ENCODE results near the gene PLAU. TPM values are rescaled to one million over a fixed set of nuclear protein-coding genes. Genes with fewer than 3 reads are reported as not detected.
"Not testable (repeated sequence)": the region's sequence is repeated elsewhere in the genome, so short reads cannot be mapped to it uniquely, and the experiment has no call there.

PLAU gene
- polyA plus RNA-seq, 3 donors = 13.3 to 17.6 (median 15.4) TPM

- no peak for DNase-seq
Observed at GRCh38 chr10:73946253-73947145, 35.6 kb downstream of the PLAU start.

DNA sequence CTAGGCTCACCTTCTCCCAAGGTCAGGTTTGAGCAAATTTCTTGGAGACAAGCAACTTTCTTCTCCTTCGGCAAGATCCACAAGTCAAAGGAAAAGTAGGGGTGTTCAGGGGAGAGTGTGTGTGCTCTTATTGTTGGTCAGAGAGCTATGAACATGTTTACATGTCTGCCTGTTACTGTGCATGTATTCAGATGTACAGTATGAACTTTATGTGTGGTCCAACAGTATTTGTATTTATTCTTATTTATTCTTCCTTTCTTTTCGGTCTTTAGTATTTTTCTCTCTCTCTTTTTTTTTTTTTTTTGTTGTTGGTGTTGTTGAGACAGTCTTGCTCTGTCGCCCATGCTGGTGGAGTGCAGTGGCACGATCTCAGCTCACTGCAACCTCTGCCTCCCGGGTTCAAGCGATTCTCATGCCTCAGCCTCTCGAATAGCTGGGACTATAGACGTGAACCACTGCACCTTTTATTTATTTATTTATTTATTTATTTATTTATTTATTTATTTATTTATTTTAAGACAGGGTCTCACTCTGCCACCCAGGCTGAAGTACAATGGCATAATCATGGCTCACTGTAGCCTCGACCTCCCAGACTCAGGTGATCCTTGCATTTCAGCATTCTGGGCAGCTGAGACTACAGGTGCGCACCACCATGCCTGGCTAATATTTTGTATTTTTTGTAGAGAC is 38.2 kb downstream of the PLAU start:
- no peak for DNase-seq

GRCh38 chr10:73950155-73950948 is 39.4 kb downstream of the PLAU start:
- DNase-seq = peak; percentile 48

- no peak for DNase-seq
Observed at GRCh38 chr10:73953665-73954064, 42.7 kb downstream of the PLAU start.

DNA sequence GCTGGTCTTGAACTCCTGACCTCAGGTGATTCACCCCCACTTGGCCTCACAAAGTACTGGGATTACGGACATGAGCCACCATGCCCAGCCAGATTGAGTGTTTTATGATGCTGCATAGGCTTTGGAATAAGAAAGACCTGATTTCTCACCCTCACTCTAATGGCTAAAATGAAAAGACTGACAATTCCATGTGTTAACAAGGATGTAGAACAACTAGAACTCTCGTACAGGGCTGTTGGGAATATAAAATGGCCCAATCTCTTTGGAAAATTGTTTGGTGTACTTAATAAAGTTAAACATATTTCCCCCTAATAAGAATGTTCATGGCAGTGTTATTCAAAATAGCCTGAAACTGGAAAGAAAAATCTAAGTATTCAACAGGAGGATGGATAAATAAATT is 43.8 kb downstream of the PLAU start:
- no peak for DNase-seq

DNA sequence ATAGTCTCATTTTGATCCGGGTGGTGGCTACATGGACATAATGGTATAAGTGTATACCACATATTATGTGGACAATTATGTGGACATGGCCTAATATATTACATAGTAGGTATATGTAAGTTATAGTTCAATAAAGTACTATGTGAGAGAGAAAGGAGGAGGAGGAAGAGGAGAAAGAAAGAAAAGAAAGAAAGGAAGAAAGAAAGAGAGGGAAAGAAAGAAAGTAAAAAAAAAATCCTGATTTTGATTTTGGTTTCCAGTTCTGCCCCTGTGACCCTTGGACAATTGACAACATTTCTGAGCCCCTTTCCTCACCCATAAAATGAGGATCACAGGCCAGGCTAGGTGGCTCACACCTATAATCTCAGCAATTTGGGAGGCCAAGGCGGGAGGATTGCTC is 44.8 kb downstream of the PLAU start:
- no peak for DNase-seq

DNA sequence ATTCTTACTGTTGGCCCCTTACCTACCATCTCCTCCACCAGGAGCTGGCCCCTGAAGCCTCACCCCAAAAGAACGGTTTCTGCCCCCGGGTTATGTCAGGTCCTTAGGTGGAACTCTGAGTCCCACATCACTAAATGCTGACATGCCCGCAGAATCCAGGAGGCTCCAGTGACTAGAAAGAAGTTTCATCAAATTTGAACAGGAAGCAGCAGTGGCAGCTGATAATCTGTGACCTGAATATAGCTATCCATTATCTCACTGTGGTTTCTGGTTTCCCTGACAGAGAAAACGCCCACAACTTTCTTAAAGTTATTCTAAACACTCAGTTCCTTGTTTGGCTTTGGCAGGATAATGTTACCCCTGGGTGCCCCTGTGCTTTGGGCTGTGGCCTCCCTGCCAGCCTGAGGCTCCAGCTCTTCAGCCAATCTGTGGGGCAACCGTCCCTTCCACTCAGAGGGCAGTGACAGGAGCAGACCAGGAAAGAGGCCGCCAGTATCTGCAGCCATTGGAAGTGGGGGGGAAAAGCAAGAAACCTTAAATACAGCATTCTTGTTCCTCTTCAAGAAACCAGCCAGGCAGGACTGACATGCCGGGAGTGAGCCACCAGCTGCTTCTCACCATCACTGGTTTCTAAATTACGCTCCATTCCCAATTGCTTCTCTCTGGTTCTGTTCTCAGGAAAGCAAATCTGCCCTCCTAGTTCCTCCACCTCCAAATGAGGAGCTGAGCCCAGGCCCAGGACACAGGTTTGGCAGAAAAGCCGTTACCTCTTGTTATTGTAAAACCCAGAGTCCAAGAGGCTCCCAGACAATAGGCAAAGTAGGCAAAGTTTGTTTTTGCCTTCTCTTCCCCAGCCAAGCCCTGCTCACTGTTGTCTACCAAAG is 45.8 kb downstream of the PLAU start:
- DNase-seq = no peak

DNA sequence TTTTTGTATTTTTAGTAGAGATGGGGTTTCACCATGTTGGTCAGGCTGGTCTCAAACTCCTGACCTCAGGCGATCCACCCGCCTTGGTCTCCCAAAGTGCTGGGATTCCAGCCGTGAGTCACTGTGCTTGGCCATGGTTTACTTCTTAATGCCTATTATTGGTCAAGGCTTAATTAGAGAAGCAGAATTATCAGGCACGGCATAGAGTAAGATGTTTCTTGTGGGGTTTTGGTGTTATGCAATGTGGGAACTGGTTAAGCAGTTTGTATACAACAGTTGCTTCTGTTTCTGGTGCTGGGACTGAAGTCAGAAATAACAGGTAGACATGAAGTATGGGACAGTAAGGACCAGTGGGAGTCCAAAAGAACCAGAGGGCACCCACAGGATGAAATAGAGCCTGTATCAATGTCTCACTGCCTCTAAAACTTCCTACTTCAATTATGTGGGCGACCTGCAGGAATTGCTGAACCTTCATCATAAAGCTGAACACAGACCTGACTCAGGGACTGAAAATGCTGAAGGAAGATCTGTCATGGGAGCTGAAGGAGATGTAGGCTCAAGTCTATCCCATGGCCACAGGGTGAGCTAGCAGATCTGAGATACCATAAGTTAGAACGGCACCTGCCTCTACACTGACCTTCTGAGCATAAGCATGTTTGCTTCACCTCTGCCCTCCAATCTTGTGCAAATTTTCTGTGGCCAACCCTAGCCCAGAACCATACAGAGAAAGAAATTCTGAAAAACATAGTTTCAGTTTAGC is 48.7 kb downstream of the PLAU start:
- no peak for DNase-seq

DNA sequence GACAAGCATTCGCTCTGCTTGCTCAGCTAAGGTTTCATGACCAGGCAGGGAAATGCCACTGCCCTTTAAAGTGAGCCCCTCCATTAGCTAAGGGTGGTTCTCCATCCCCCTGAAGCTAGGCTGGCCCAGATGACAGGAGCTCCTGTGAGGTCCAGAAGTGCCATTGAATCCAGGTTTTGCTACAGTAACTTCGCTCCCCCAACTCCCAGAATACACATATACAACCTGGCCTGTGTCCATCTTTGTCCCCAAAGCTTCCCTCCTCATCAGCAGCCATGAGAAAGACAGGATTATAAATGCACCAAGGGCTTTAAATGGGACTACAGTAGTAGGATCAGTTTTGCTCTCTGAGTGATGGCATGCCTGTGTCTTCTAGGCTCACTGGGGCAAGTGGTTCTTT is 51.5 kb downstream of the PLAU start:
- DNase-seq = no peak

DNA sequence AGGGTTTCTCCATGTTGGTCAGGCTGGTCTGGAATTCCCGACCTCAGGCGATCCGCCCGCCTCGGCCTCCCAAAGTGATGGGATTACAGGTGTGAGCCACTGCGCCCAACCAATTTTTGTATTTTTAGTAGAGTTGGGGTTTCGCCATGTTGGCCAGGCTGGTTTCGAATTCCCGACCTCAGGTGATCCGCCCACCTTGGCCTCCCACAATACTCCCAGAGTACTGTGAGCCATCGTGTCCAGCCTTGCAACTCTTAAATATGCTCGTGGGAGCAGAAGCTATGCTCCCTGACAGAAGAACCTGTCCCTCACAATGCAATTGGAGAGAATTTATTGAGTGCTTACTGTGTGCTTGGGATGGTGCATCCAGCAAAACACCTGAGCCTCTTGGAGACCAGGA is 52.6 kb downstream of the PLAU start:
- DNase-seq = not testable (repeated sequence)

GRCh38 chr10:73964743-73965142 is 53.8 kb downstream of the PLAU start:
- DNase-seq = no peak

DNA sequence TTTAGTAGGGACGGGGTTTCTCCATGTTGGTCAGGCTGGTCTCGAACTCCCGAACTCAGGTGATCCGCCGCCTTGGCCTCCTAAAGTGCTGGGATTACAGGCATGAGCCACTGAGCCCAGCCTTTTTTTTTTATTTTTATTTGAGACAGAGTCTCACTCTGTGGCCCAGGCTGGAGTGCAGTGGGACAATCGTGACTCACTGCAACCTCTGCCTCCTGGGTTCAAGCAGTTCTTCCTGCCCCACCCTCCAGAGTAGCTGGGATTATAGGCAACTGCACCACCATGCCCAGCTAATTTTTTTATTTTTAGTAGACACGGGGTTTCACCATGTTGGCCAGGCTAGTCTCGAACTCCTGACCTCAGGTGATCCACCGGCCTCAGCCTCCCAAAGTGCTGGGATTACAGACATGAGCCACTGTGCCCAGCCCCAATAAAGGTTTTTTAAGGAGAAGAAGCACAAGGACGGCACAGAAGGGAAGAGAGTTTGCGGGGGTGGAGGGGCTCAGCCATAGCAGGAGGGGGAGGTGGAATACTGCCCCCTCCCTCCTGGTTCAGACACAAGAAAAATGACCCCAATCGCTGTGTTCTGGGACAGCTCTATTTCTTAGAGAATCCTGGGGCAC is 54.4 kb downstream of the PLAU start:
- not testable (repeated sequence) for DNase-seq

DNA sequence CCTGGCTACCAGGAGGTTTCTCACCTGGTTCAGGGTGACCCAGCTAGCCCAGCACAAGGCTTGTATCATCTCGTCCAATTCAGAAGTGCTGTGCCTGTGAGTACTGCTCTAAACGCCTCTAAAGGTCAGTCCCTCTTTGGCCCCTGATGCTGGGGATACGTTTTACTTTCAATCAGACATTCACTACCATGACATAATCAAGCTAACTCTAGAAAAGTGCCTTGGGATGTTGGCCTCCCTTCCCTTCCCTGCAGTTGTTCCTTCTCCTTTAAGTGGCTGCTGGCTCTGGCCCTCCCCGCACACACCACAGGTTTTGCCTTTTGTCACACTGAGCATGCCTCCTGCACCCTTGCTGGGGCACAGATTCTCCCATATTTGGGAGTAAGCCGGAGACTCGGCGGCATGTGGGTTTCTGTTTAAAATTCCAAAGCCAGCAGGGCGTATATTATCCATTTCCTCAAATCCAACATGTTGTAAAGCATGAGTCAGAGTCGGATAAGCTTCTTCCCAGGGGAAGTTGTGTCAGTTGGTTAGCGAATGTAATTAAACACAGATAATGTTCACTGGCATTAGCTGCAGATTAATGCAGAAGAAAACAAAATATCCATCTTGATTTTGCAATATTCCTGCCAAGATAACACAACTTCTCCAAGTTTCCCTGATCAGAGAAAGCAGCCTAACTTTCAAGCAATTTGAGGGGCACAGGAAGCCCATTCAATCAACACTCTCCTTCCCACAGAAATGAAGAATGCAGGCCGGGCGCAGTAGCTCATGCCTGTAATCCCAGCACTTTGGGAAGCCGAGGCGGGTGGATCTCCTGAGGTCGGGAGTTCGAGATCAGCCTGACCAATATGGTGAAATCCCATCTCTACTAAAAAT is 55.2 kb downstream of the PLAU start:
- DNase-seq = peak; percentile 88

GRCh38 chr10:73967022-73967429 is 56.1 kb downstream of the PLAU start:
- no peak for DNase-seq

Other genes with a start within 250 kb of the PLAU start
- 10 to 100 TPM in 2 of 3 donors, 1 to 10 TPM in 1; 9.0 to 32.0 (median 28.9) TPM for gene AGAP5, start 213.0 kb upstream of the PLAU start, polyA plus RNA-seq (ENCODE audit: insufficient read length in 3 of 3)
- gene SEC24C, start 166.8 kb upstream of the PLAU start, polyA plus RNA-seq (ENCODE audit: insufficient read length in 3 of 3) = 10 to 100 TPM; 67.3 to 70.2 (median 68.7) TPM
- gene CHCHD1, start 129.1 kb upstream of the PLAU start, polyA plus RNA-seq (ENCODE audit: insufficient read length in 3 of 3) = 10 to 100 TPM; 50.0 to 55.2 (median 54.5) TPM
- 100 to 1,000 TPM in 2 of 3 donors, 10 to 100 TPM in 1; 98.2 to 126 (median 125) TPM for gene ZSWIM8, start 125.5 kb upstream of the PLAU start, polyA plus RNA-seq (ENCODE audit: insufficient read length in 3 of 3)
- 10 to 100 TPM; 32.8 to 46.7 (median 41.7) TPM for gene NDST2, start 99.5 kb upstream of the PLAU start, polyA plus RNA-seq (ENCODE audit: insufficient read length in 3 of 3)
- 10 to 100 TPM; 21.5 to 35.9 (median 33.2) TPM for gene CAMK2G, start 36.6 kb upstream of the PLAU start, polyA plus RNA-seq (ENCODE audit: insufficient read length in 3 of 3)
- 100 to 1,000 TPM; 119 to 129 (median 123) TPM for gene VCL, start 87.0 kb downstream of the PLAU start, polyA plus RNA-seq (ENCODE audit: insufficient read length in 3 of 3)
- gene AP3M1, start 239.7 kb downstream of the PLAU start, polyA plus RNA-seq (ENCODE audit: insufficient read length in 3 of 3) = 10 to 100 TPM; 52.4 to 61.1 (median 55.4) TPM
- 10 to 100 TPM; 27.4 to 29.5 (median 28.2) TPM for gene ADK, start 240.1 kb downstream of the PLAU start, polyA plus RNA-seq (ENCODE audit: insufficient read length in 3 of 3)

Data from renal pelvis (tissue), 4 donors.